Stimulated activated CD4-positive, alpha-beta T cell treated with anti-CD3 and anti-CD28 coated beads, Interleukin-1b, Interleukin-23, amount 100 ng/mL, for 24 hours (primary cell): ENCODE data around the gene AGBL2.
"Not testable (repeated sequence)": the region's sequence is repeated elsewhere in the genome, so short reads cannot be mapped to it uniquely, and the experiment has no call there.

Experiments
- DNase-seq, 4 experiments: peaks; one replicate each; pipeline ENCODE4 v3.0.0-alpha.2; 2020; ENCODE audit warnings: low read depth in 4 of 4, low spot score in 1 of 4

The AGBL2 gene, protein sequence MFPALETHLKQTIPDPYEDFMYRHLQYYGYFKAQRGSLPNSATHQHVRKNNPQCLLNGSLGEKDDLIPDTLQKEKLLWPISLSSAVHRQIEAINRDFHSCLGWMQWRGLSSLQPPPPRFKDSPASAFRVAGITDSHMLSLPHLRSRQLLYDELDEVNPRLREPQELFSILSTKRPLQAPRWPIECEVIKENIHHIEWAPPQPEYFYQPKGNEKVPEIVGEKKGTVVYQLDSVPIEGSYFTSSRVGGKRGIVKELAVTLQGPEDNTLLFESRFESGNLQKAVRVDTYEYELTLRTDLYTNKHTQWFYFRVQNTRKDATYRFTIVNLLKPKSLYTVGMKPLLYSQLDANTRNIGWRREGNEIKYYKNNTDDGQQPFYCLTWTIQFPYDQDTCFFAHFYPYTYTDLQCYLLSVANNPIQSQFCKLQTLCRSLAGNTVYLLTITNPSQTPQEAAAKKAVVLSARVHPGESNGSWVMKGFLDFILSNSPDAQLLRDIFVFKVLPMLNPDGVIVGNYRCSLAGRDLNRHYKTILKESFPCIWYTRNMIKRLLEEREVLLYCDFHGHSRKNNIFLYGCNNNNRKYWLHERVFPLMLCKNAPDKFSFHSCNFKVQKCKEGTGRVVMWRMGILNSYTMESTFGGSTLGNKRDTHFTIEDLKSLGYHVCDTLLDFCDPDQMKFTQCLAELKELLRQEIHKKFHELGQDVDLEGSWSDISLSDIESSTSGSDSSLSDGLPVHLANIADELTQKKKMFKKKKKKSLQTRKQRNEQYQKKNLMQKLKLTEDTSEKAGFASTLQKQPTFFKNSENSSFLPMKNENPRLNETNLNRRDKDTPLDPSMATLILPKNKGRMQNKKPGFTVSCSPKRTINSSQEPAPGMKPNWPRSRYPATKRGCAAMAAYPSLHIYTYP

DNA sequence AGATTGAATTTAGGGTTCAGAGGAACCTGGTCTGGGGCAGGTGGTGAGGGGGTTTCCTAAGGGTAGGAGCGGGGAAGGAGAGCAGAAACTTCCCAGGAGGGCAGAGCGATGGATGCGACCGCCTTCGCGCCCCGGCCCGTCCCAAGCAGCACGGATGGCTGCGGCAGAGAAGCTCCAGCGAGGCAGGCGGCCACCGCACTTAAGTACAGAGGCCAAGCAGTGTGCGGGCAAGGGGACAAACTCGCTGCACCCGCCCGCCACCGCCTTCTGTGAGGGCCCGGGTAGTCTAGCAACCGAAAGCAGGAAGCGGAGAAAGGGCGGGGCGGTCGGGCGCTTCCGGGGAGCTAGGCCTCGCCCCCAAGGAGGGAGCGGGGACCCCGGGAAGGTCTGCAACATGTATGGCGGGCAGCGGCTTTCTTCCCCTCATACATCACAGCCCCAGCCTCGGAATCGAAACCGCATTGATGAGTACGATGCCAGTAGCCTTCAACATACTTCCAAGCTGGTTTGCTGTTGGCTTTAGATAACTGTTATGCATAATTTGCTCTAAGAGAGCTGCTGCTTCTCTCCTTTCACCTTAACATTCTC, at the start of gene AGBL2:
Gene AGBL2, minus strand, starts transcription at position 288 of the 588 bp plus-strand sequence. CDS start 719 bp downstream, outside the sequence.
- DNase-seq, result peak; percentile 59 to 83 (median 72)

DNA sequence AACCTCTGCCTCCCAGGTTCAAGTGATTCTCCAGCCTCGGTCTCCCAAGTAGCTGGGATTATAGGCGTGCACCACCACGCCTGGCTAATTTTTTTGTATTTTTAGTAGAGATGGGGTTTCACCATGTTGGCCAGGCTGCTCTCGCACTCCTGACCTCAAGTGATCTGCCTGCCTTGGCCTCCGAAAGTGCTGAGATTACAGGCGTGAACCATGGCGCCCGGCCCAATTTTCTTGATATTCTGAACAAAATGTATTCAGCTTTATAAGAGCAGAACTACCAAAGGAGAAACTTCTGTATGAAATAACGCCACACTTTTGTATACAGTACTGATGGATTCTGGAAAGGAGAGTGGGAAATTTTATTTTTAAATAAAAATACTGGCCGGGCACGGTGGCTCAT, 44.1 kb upstream of the AGBL2 start:
- DNase-seq, result not testable (repeated sequence)

DNA sequence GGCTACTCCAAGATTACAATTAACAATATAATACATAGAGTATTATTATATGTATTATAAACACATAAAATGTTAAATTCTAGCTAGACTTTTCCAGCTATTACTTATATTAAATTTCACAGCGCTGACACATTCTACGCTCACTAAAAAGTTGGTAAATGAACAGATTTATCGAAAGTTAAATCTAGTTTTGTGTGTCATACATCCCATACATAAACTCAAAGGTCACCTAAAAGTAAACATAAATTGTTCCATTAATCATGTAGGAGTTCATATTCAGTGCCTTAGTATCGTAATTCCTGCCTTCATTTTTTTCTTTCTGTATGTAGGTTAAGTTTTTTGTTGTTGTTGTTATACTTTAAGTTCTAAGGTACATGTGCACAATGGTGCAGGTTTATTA, 41.0 kb upstream of the AGBL2 start:
- no peak for DNase-seq

DNA sequence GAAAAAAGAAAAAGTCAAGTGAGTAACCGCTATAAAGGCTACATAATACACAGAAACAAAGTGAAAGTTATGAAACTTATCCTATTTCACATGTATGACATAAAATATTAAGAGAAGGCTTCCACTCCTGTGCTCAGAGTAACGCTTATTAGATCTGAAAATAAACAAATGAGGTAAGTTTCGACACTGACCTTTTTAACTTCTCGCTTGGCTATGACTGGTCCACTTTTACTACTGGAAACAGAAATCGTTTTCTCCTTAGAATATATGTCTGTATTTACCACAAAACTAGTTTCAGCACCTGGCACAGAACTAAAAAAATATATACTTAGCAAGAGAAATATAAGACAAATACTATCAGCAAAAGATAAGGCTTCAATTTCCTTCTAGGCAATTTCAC, 35.6 kb upstream of the AGBL2 start:
- DNase-seq, result no peak

DNA sequence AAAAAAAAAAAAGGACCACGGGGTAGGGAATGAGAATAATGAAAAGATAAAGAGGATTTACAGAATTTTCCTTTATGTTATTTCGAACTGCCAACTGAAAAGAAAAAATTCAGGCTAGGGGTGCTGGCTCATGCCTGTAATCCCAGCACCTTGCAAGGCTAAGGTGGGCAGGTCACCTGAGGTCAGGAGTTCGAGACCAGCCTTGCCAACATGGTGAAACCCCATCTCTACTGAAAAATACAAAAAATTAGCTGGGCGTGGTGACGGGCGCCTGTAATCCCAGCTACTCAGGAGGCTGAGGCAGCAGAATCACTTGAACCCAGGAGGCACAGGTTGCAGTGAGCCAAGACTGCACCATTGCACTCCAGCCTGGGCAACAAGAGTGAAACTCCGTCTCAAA, 27.3 kb upstream of the AGBL2 start:
- DNase-seq, result not testable (repeated sequence)

DNA sequence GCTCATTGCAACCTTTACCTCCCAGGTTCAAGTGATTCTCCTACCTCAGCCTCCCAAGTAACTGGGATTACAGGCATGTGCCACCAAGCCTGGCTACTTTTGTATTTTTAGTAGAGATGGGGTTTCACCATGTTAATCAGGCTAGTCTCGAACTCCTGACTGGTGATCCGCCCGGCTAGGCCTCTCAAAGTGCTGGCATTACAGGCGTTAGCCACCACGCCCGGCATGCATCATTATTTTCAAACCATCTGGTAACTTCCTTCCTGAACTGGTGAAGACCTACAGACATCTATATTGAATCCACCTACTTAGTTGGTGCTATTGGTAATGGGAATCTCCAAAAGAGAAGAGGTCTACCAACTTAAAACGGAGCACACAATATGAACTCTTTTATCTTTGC, 22.6 kb upstream of the AGBL2 start:
- DNase-seq, result not testable (repeated sequence)

DNA sequence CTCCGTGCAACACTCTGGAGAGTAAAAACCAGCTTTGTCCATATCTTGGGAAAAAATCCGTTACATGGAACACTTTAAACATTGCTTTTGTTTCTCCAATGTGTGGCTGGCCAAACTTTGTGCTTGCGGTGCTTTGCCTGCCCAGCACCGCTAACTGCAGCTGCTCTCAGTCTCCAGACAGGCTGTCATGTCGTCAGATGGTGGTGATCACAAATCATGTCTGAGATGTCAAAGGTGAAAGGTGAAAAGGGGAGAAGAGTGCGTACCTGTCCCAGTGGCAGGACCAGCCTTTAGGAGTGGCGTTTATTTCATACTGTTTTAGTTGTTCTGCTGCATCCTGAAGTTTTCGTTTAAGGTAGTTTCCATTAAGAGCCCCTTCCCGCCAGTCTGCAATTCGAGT, 17.1 kb upstream of the AGBL2 start:
- no peak for DNase-seq

DNA sequence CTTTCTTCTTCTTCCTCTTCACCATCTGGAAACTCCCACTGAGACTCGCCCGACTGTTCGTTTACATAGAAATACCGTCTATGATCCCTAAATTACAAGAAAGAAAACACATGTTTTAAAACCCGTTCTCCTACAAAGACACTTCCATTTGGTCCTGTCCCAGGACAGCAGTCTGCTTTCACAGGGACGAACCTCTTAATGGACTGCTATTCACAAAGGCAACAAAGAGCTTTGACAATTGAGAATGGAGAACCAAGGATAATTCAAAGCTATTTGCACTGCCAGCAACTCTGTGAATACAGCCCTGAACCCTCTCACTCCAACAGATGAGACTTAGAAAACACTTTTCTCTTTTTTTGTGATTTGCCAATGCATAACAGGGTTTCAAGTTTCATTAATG, 16.3 kb upstream of the AGBL2 start:
- DNase-seq, result no peak

DNA sequence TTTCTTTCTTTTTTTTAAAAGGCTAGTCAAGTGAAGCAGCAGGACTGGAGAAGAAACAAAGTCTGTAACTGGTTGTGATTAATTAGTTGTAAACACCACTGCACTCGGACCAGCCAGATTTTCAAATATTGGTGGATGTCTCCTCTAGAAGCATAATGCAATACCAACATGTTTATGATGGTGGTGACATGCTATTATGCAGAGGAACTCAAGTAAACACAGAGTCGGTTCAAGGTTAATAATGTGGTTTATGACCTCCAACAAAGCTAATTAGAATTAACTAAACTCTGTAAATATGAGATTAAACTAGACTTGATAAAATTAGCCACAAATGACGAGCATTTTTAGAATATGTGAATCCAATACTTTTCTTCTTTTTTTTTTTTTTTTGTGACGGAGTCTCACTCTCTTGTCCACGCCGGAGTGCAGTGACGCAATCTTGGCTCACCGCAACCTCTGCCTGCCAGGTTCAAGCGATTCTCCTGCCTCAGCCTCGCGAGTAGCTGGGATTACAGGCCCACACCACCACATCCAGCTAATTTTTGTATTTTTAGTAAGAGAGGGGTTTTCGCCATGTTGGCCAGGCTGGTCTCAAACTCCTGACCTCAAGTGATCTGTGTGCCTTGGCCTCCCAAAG, 11.8 kb upstream of the AGBL2 start:
- no peak for DNase-seq

DNA sequence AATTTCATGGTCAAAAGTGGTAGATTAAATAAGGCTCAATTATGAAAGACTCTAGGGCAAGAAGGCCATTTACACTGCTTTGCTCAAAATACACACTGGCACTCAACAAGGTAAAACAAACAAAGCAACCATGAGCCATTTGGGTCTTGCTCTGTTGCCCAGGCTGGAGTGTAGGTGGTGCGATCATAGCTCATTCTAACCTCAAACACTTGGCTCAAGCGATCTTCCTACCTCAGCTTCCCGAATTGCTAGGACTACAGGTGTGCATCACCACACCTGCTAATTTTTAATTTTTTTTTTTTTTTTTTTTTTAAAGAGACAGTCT, 10.9 kb upstream of the AGBL2 start:
- no peak for DNase-seq

DNA sequence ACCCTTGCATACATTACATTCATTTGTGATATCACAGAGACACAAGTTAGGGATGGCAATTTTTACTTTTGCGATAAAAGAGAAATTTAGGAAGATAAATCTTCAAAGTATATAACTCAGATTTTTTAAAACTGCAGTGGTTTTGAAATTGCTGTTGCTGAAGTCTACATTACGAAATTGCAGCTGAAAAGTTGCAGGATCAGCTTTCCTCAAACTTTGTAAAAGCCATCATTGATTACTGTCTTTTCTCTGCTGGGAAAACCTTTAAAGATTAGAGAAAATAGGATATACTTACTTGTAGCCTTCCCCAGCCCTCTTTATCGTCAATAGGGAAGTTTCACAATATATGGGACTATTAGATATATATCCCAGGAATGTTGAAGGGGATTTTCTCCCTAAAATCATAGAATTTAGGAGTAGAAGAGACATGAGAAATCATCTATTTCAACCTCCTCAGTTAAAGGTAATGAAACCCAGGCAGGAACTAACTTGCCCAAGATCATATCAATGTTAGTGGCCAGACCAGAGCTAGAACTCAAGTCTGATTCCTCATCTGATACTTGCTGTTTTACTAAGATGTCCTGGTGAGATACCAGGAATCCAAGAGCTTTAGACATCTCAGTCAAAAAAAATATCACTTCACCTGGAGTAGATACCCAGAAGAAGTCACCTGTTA, 10.4 kb upstream of the AGBL2 start:
- DNase-seq, result no peak

DNA sequence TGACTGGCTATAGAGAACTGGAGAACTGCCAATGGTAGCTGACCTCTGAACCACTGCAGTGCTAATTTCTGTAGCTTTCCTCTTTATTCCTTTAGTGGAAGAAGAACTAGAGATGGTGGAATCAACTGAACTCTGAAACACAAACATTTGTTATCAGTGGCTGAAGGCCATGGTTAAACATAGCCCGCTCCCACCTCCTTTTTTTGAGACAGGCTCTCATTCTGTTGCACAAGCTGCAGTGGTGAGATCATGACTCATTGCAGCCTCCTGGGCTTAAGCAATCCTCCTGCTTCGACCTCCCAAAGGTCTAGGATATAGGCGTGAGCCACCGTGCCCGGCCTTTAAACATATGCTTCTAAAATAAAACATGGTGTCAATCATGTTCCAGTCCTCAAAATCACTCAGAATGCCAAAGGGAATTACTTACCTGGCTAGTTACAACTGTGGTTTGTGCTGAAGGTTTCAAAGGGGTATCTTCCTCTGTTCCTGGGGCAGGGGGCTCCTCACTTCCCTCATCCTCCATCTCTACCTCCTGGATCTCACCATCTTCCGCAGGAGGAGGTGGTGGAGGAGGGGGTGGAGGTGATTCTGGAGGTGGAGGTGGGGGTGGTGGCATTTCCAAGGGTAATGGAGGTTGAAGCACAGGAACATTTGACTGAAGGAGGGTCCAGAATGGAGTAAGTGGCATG, 9.0 kb upstream of the AGBL2 start:
- DNase-seq, result no peak

DNA sequence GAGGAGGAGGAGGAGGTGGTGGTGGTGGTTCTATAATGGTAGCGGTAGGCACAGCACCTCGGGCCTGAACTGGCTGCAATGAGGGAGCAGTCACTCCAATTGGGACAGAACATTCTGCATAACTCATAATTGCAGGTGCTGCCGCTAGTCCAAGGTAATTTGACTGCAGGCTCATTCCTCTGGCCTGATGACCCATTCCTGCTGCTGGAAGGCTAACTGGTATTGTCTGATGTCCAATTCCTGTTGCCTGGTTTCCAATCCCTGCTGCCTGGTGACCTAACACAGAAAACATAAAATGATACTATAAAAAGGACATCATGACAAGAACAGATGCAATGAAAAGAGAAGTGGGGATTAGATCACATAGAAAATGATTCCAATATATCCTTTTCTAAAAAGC, 7.9 kb upstream of the AGBL2 start:
- no peak for DNase-seq

DNA sequence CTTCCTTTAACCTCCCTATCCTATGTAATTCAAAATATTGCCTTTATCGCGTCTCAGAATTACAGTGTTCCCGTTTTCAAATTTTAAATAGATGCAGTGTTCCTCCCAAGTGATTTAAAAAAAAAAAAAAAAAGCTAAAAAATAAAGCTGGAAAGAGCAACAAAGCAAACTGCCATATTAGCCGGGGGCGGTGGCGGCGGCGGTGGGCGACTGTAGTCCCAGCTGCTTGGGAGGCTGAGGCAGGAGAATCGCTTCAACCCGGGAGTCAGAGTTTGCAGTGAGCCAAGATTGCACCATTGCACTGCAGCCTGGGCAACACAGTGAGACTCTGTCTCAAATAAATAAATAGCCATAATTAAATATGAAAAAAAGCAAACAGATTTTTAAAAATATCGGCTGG, 5.5 kb upstream of the AGBL2 start:
- DNase-seq, result no peak

DNA sequence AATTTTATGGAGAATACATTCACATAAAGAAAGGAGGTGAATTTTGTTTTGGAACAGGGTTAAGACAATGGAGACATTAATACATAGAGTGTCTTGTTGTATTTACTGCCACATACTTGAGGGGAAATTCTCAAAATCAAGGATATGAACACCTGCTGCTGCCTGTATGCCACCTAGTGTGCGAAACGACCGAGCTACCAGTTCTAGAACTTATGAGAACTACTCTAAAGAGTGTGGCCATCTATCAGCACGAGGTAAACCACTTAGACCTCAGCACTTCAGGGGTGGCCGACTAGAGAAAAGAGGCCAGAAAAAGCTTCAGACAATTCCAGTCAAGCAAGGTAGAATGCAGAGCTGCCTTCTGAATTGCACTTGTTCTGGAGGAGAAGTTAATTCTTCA, 1.5 kb upstream of the AGBL2 start:
- DNase-seq, result no peak

DNA sequence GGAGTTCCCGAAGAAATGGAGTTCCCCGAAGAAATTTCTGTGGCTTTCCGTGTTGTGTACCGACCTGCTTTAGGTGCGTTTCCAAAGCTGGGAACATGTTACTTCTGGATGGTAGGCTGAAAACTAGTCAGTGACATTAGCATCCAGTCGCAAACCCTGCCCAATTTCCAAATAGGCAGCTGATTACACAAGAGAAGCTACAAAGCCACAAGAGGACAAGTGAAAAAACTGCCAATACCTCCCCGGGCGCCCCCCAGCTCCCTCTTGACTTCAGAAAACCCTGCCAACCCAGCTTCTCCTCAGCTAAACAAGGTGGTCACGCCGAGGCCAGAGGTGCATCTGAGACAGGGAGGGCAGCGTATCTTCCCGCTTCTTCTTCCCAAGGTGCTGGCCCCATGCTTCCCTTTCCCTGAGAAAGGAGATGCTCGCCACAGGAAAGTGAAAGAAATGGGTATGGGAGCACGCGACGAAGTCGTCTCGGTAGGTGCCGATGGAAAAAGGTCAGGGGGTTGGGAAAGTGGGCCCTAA, 551 bp downstream of the AGBL2 start:
- DNase-seq, result no peak

DNA sequence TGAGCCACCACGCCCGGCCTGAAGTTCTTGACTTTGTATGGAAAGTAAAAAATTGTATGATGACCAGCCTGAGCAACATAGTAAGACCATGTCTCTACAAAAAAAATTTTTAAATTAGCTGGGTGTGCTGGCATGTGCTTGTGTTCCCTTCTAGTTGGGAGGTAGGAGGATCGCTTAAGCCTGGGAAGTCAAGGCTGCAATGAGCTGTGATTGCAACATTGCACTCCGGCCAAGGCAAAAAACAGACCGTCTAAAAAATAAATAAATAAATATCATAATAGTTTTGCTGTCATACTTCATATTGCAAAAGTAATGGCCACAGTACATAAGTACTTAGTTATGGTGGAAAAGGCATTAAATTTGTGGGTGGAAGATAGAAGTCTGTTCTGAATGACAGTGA, 3.4 kb downstream of the AGBL2 start:
- no peak for DNase-seq

DNA sequence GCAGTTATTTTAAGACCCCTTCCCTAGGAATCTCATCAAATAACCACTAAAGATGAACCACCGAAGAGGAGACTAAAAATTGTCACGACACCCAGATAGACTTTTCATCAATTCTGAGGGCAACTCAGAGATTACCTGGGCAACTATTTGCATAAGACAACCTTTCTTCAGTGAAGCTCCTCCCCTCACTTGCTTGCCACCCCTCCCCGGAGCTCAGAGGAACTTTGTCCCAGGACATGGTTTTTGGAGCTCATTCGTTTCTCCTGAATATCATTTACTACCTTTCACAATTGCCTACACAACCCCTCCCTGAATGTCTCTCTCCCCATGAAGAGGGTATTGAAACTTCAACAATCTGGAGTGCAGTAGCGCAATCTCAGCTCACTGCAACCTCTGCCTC, 3.9 kb downstream of the AGBL2 start:
- no peak for DNase-seq

DNA sequence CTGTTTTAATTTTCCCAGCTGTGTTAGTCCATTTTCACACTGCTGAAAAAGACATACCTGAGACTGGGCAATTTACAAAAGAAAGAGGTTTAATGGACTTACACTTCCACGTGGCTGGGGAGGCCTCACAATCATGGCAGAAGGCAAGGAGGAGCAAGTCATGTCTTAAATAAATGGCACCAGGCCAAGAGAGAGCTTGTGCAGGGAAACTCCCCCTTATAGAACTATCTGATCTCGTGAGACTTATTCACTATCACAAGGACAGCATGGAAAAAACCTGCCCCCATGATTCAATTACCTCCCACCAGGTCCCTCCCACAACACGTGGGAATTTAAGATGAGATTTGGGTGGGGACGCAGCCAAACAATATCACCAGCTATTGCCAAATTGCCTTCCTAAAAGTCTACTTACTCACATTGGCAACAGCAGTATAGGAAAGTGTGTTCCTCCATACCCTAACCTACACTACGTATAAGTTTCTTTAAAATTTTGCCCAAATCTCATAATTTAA, 7.8 kb downstream of the AGBL2 start:
- not testable (repeated sequence) for DNase-seq

DNA sequence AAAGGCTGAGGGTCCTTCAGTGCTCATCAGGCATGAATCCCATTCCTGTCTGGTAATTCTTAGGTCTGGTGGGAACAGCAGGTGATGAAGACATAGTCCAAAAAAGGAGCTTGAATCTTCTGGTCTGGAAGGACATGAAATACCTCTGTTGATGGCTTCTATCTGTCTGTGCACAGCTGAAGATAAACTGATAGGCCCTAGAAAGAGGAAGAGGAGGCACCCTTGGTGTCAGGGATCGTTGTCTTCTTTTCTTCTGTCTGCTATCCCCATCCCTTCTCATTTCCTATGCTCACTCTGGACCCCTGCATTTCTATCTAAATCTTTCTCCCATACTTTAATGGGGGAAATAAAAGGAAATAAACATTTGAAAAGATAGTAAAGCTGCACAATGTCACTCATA, 9.4 kb downstream of the AGBL2 start:
- DNase-seq, result no peak
